Testis (tissue), 3 donors: ENCODE measurements around the gene SNIP1. TPM values are rescaled to one million over a fixed set of nuclear protein-coding genes. Genes with fewer than 3 reads are reported as not detected.
A peak's percentile ranks its signal among the peaks of the same experiment; 100 is the strongest.
"Not testable (repeated sequence)": the region's sequence is repeated elsewhere in the genome, so short reads cannot be mapped to it uniquely, and the experiment has no call there.

Experiments used
- DNase-seq: peaks from one replicate; pipeline ENCODE4 v3.0.0-alpha.2; 2019
- H3K27ac ChIP-seq, 2 donors: fragments of 200-600 bp; sonication (generic); one replicate each; pipeline ENCODE4 v1.5.1; 2019
- H3K27me3 ChIP-seq: fragments of 200-600 bp; sonication (generic); one replicate; pipeline ENCODE4 v1.5.1; 2019
- H3K36me3 ChIP-seq: fragments of 200-600 bp; sonication (generic); one replicate; pipeline ENCODE4 v1.5.1; 2017; ENCODE audit warnings: low read depth; ENCODE audit errors: missing control alignments
- H3K4me1 ChIP-seq: fragments of 200-600 bp; sonication (generic); one replicate; pipeline ENCODE4 v1.5.1; 2019
- H3K4me3 ChIP-seq, 2 donors: fragments of 200-600 bp; sonication (generic); one replicate each; pipeline ENCODE4 v1.5.1; 2017 to 2019
- H3K9me3 ChIP-seq: fragments of 200-600 bp; sonication (generic); one replicate; pipeline ENCODE4 v1.5.1; 2017
- CTCF ChIP-seq, 3 experiments: fragments of 450-650 bp in 2 of 3; fragments of 200-600 bp in 1 of 3; sonication (generic) in 1 of 3; IDR thresholded peaks; one replicate each; pipeline ENCODE4 v1.5.1; 2016 to 2019; ENCODE audit warnings: antibody characterized with exemption in 3 of 3, mild to moderate bottlenecking in 2 of 3, moderate library complexity in 1 of 3
- POLR2A ChIP-seq: fragments of 450-650 bp; IDR thresholded peaks from one replicate; pipeline ENCODE4 v1.6.1; 2017; ENCODE audit warnings: antibody characterized with exemption, mild to moderate bottlenecking, moderate library complexity
- WGBS, 2 donors: methylation state at CpG; one replicate each; pipeline ENCODE4 v1.1.5; 2018; 5-methylcytosine and 5-hydroxymethylcytosine counted together
- intact Hi-C: fragments of 100-400 bp; cut with DNase I; formaldehyde crosslinking; loops from one replicate; pipeline ENCODE4 v1.15.1; 2023; ENCODE audit warnings: low total_unique reads
- polyA plus RNA-seq: library from polyadenylated mRNA; stranded (reverse); fragments of 350-450 nt; fragmentation: Illumina TruSeq; extraction: RNeasy Lipid Tissue Mini Kit (QIAGEN cat#74804); gene quantifications from one replicate; pipeline ENCODE4 v1.2.3, GENCODE V29; 2014; ENCODE audit warnings: low read depth, low replicate concordance; ENCODE audit not compliant: insufficient read depth
- total RNA-seq, 2 donors: library from RNA; depleted of rRNA; stranded (reverse); fragments of >200 nt; gene quantifications; one replicate each; pipeline ENCODE4 v1.2.3, GENCODE V29; 2016

The SNIP1 gene
- total and polyA plus RNA-seq, 3 donors from 2014 or later: 16.8 to 51.4 (median 33.7) TPM

- 0% methylated on average over 2 to 3 of the region's 3 CpGs for WGBS, 2 donors
- intact Hi-C loops: no loop called here
- TF ChIP-seq CTCF (IDR thresholded peaks at IDR 0.05): no peak
- TF ChIP-seq POLR2A: no peak
- Histone ChIP-seq H3K27me3 (no peaks in the 10 kb centered on the region), H3K4me1 (peaks cover 13% of the 10 kb centered on the region), H3K36me3 (no peaks in the 10 kb centered on the region), H3K4me3 (peak overlapping the region; percentile 79 to 89), H3K27ac (peak overlapping the region; percentile 14 to 82), H3K9me3 (no peaks in the 10 kb centered on the region)
- no peak for DNase-seq
Observed at GRCh38 chr1:37596182-37596667, 42.1 kb upstream of the SNIP1 start.

GRCh38 chr1:37595440-37596181 lies 41.5 kb upstream of the SNIP1 start, which contains the start of gene GNL2:
TSS of gene GNL2 (minus strand) at chr1:37595937. CDS start at chr1:37595822, 115 bp downstream.
- H3K9me3 ChIP-seq: no peaks in the 10 kb centered on the region
- peaks cover 13% of the 10 kb centered on the region for H3K4me1 ChIP-seq
- intact Hi-C loops: no loop called here
- peak; percentile 99 for DNase-seq
- TF ChIP-seq POLR2A (peak; percentile 21), CTCF (IDR thresholded peaks at IDR 0.05) (no peak)
- H3K36me3 ChIP-seq: no peaks in the 10 kb centered on the region
- peak within 1 kb of the TSS; percentile 14 to 82 for H3K27ac ChIP-seq
- 0 to 1% methylated on average over 40 to 44 of the region's 51 CpGs for WGBS, 2 donors
- H3K27me3 ChIP-seq: no peaks in the 10 kb centered on the region
- H3K4me3 ChIP-seq: peak within 1 kb of the TSS; percentile 79 to 89

GRCh38 chr1:37593726-37594125 lies 39.6 kb upstream of the SNIP1 start:
- Histone ChIP-seq H3K27ac (no peak overlapping the region), H3K36me3 (no peaks in the 10 kb centered on the region), H3K4me1 (peaks cover 13% of the 10 kb centered on the region), H3K9me3 (no peaks in the 10 kb centered on the region), H3K4me3 (no peak overlapping the region), H3K27me3 (no peaks in the 10 kb centered on the region)
- TF ChIP-seq CTCF (IDR thresholded peaks at IDR 0.05) (no peak), POLR2A (no peak)
- DNase-seq: no peak
- 84 to 88% methylated on average over 6 of the region's 6 CpGs for whole genome bisulfite sequencing, 2 donors
- intact Hi-C loops: no loop called here

- WGBS, 2 donors: 86 to 88% methylated on average over 2 of the region's 2 CpGs
- Histone ChIP-seq H3K27me3 (no peaks in the 10 kb centered on the region), H3K27ac (no peak overlapping the region), H3K9me3 (no peaks in the 10 kb centered on the region), H3K36me3 (no peaks in the 10 kb centered on the region), H3K4me1 (peaks cover 5% of the 10 kb centered on the region), H3K4me3 (no peak overlapping the region)
- intact Hi-C loops: no loop called here
- TF ChIP-seq POLR2A: no peak
- no peak for TF ChIP-seq CTCF (IDR thresholded peaks at IDR 0.05)
- no peak for DNase-seq
Observed at GRCh38 chr1:37588939-37589338, 34.8 kb upstream of the SNIP1 start.

GRCh38 chr1:37584544-37584943 lies 30.5 kb upstream of the SNIP1 start:
- H3K27ac ChIP-seq, H3K4me3 ChIP-seq, DNase-seq, H3K27me3 ChIP-seq, H3K9me3 ChIP-seq, H3K36me3 ChIP-seq, H3K4me1 ChIP-seq, intact Hi-C loops: not testable (repeated sequence)
- whole genome bisulfite sequencing, 2 donors: 83 to 94% methylated on average over 4 of the region's 4 CpGs
